GM12878 (cell line): ENCODE measurements around the gene SIGLEC14. TPM values are rescaled to one million over a fixed set of nuclear protein-coding genes. Genes with fewer than 3 reads are reported as not detected.

Source experiments
- ATAC-seq: fragments of 200-7000 bp; cut with Tn5 transposase; 3 replicates; pipeline ENCODE4 v1.9.1; 2020; ENCODE audit warnings: mild to moderate bottlenecking, moderate library complexity
- BruUV-seq: library from RNA; stranded (reverse); fragments of 400-500 nt; replicated peaks from 2 replicates; lab custom pipeline; 2021; lab: Mats Ljungman, UMichigan
- CTCF ChIA-PET: fragments of 300-600 bp; sonication (Branson Sonifier 250); formaldehyde crosslinking; extraction: SDS; loops from one replicate; lab custom pipeline; 2021; ENCODE audit warnings: inconsistent platforms; lab: Yijun Ruan, JAX
- POLR2A ChIA-PET: fragments of 350-600 bp; formaldehyde crosslinking; extraction: SDS; loops from one replicate; lab custom pipeline; 2021; ENCODE audit warnings: inconsistent platforms; lab: Charles Lee
- RAD21 ChIA-PET: fragments of 300-600 bp; sonication (Branson Sonifier 250); formaldehyde crosslinking; loops from one replicate; lab custom pipeline; 2023; ENCODE audit warnings: antibody characterized with exemption; ENCODE audit not compliant: unreplicated experiment; lab: Charles Lee
- SMC1A ChIA-PET: fragments of 300-600 bp; sonication (Branson Sonifier 250); formaldehyde crosslinking; loops from one replicate; lab custom pipeline; 2023; ENCODE audit not compliant: unreplicated experiment, uncharacterized antibody; lab: Charles Lee
- DNase-seq: peaks from one replicate; pipeline ENCODE4 v3.0.0-alpha.2; 2011; ENCODE audit warnings: low read depth, low spot score
- FAIRE-seq: peaks from 3 replicates; lab custom pipeline; 2011; peaks lifted over from hg19 to GRCh38; lab: Jason Lieb, UNC
- H2AFZ ChIP-seq: 2 replicates; pipeline ENCODE4 v1.6.0; 2011; ENCODE audit warnings: low read depth, low read length, control low read depth; ENCODE audit not compliant: control insufficient read depth
- H3K27ac ChIP-seq: 2 replicates; pipeline ENCODE4 v1.5.1; 2011; ENCODE audit warnings: control low read depth; ENCODE audit not compliant: control insufficient read depth, insufficient read depth
- H3K27me3 ChIP-seq, 2 experiments: replicated peaks in 1 of 2; 2 replicates each; pipeline versions ENCODE4 v1.6.0 to v1.6.1; 2011; ENCODE audit warnings: low read length in 1 of 2; ENCODE audit not compliant: control insufficient read depth in 2 of 2, insufficient read depth in 2 of 2
- H3K36me3 ChIP-seq, 2 experiments: 2 replicates each; pipeline ENCODE4 v1.5.1; 2011; ENCODE audit warnings: low read length in 1 of 2; ENCODE audit not compliant: control insufficient read depth in 2 of 2, insufficient read depth in 2 of 2
- H3K4me1 ChIP-seq: 2 replicates; pipeline ENCODE4 v1.6.1; 2011; ENCODE audit warnings: mild to moderate bottlenecking, low read length, moderate library complexity, mixed read lengths; ENCODE audit not compliant: control insufficient read depth, insufficient read depth
- H3K4me2 ChIP-seq: 2 replicates; pipeline ENCODE4 v1.6.0; 2011; ENCODE audit warnings: control low read depth; ENCODE audit not compliant: control insufficient read depth, insufficient read depth
- H3K4me3 ChIP-seq: fragments of 200-600 bp; sonication (generic); 2 replicates; pipeline ENCODE4 v1.5.1; 2016
- H3K79me2 ChIP-seq: 2 replicates; pipeline ENCODE4 v1.6.0; 2011; ENCODE audit warnings: low read length; ENCODE audit not compliant: control insufficient read depth, insufficient read depth
- H3K9ac ChIP-seq: 2 replicates; pipeline ENCODE4 v1.8.0; 2011; ENCODE audit warnings: low read length, control low read depth, mixed read lengths; ENCODE audit not compliant: control insufficient read depth, insufficient read depth
- H3K9me3 ChIP-seq: replicated peaks from 3 replicates; pipeline ENCODE4 v1.5.1; 2011; ENCODE audit warnings: mild to moderate bottlenecking, low read length; ENCODE audit not compliant: control insufficient read depth, insufficient read depth
- H4K20me1 ChIP-seq: 2 replicates; pipeline ENCODE4 v1.6.0; 2011; ENCODE audit not compliant: control insufficient read depth, insufficient read depth
- ATF7 ChIP-seq: fragments of 450-650 bp; IDR thresholded peaks from 2 replicates; pipeline ENCODE4 v1.6.1; 2016; ENCODE audit warnings: low read depth, mild to moderate bottlenecking
- GABPA ChIP-seq: IDR thresholded peaks from 2 replicates; pipeline ENCODE4 v1.6.1; 2014; ENCODE audit warnings: antibody characterized with exemption, low read depth, mild to moderate bottlenecking, inconsistent platforms
- KDM1A ChIP-seq: fragments of 200-600 bp; sonication (generic); IDR thresholded peaks from 2 replicates; pipeline ENCODE4 v1.6.1; 2016; ENCODE audit warnings: borderline replicate concordance
- KLF5 ChIP-seq: fragments of 450-650 bp; IDR thresholded peaks from 2 replicates; pipeline ENCODE4 v1.6.1; 2014; ENCODE audit warnings: mild to moderate bottlenecking; ENCODE audit not compliant: partially characterized antibody
- NFYB ChIP-seq: IDR thresholded peaks from 2 replicates; pipeline ENCODE4 v1.6.1; 2011; ENCODE audit warnings: low read depth, mild to moderate bottlenecking, low read length, improper control_type of control experiment, moderate library complexity; ENCODE audit not compliant: insufficient read depth
- SRF ChIP-seq, 2 experiments: IDR thresholded peaks; 2 replicates each; pipeline ENCODE4 v1.6.1; 2011; ENCODE audit warnings: low read depth in 2 of 2, low read length in 2 of 2, mild to moderate bottlenecking in 1 of 2, moderate library complexity in 1 of 2
- SUZ12 ChIP-seq: fragments of 200-600 bp; sonication (generic); IDR thresholded peaks from one replicate; pipeline ENCODE4 v1.6.1; 2018; ENCODE audit warnings: antibody characterized with exemption, mild to moderate bottlenecking; ENCODE audit not compliant: unreplicated experiment
- USF1 ChIP-seq: IDR thresholded peaks from 2 replicates; pipeline ENCODE4 v1.6.1; 2011; ENCODE audit warnings: borderline replicate concordance, low read depth, mild to moderate bottlenecking, moderate library complexity, mixed read lengths, low read length; ENCODE audit not compliant: insufficient read depth; ENCODE audit errors: extremely low read length
- ZNF207 ChIP-seq: fragments of 450-650 bp; IDR thresholded peaks from 2 replicates; pipeline ENCODE4 v1.6.1; 2014; ENCODE audit warnings: antibody characterized with exemption, mild to moderate bottlenecking, borderline replicate concordance
- ZZZ3 ChIP-seq: IDR thresholded peaks from 2 replicates; pipeline ENCODE4 v1.6.1; 2011; ENCODE audit warnings: low read depth; ENCODE audit not compliant: control insufficient read depth, insufficient read length
- WGBS: methylation state at CpG from one replicate; pipeline ENCODE4 v1.1.6; 2016; ENCODE audit warnings: low lambda C conversion rate; ENCODE audit not compliant: insufficient replicate concordance, insufficient coverage; ENCODE audit errors: missing lambda C conversion rate; 5-methylcytosine and 5-hydroxymethylcytosine counted together
- in situ Hi-C: fragments of 300-500 bp; cut with MboI; formaldehyde crosslinking; loops from 9 replicates; pipeline ENCODE4 v1.14.3; 2018; ENCODE audit warnings: mixed read lengths
- intact Hi-C: fragments of 100-400 bp; cut with micrococcal nuclease; formaldehyde crosslinking; loops from one replicate; pipeline ENCODE4 v1.14.2; 2022; ENCODE audit not compliant: unreplicated experiment
- polyA plus RNA-seq, 11 experiments: library from polyadenylated mRNA; depleted of rRNA in 4 of 11; unstranded in 6 of 11; stranded (reverse) in 5 of 11; fragments of >200 nt; fragmentation: Nextera tagmentation in 4 of 11; fragmentation: Illumina TruSeq in 1 of 11; extraction: Ambion mirVana in 4 of 11; extraction: Trizol in 1 of 11; gene quantifications; 1 replicate in 1 of 11; 2 replicates in 10 of 11; pipeline versions ENCODE4 v1.2.1 to v1.2.3, GENCODE V29; 2011 to 2016; ENCODE audit warnings: inconsistent platforms in 2 of 11, missing spikeins in 2 of 11, low read depth in 1 of 11
- total RNA-seq, 4 experiments: library from RNA; depleted of rRNA in 3 of 4; stranded (reverse); fragments of >200 nt in 3 of 4; fragmentation: Illumina TruSeq in 1 of 4; extraction: Trizol in 1 of 4; gene quantifications; 2 replicates each; pipeline versions ENCODE4 v1.2.1 to v1.2.3, GENCODE V29; 2013 to 2021
- TF ChIP-seq, protein P1 (sequence below): IDR thresholded peaks from 2 replicates; pipeline ENCODE4 v1.6.1; 2012; ENCODE audit warnings: low read depth, low read length, improper control_type of control experiment

Gene SIGLEC14
- total and polyA plus RNA-seq, 10 of the 15 experiments (the other 5 are each of a cell fraction or from before 2014, with no cell fraction given) = 0.57 to 8.4 (median 4.6) TPM

GRCh38 chr19:51681286-51681941 is 34.8 kb upstream of the SIGLEC14 start:
- no peaks in the 10 kb centered on the region for H3K27me3 ChIP-seq
- no peak for TF ChIP-seq USF1
- peak; percentile 78 to 92 for TF ChIP-seq SRF (IDR thresholded peaks at IDR 0.05; ENCODE audit: low read depth in 2 of 2, low read length in 2 of 2)
- TF ChIP-seq, protein P1, sequence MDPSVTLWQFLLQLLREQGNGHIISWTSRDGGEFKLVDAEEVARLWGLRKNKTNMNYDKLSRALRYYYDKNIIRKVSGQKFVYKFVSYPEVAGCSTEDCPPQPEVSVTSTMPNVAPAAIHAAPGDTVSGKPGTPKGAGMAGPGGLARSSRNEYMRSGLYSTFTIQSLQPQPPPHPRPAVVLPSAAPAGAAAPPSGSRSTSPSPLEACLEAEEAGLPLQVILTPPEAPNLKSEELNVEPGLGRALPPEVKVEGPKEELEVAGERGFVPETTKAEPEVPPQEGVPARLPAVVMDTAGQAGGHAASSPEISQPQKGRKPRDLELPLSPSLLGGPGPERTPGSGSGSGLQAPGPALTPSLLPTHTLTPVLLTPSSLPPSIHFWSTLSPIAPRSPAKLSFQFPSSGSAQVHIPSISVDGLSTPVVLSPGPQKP = 0 out of 2 replicates have a peak, but pooled peaks have one; percentile 35
- TF ChIP-seq ATF7 = no peak
- TF ChIP-seq ZZZ3 = no peak
- no peak for TF ChIP-seq NFYB
- TF ChIP-seq KDM1A = no peak
- TF ChIP-seq SUZ12 = no peak
- no peak for TF ChIP-seq KLF5
- TF ChIP-seq GABPA = no peak
- no peak for TF ChIP-seq ZNF207
- no peaks in the 10 kb centered on the region for H3K36me3 ChIP-seq
- no peak overlapping the region for H2AFZ ChIP-seq
- SMC1A ChIA-PET = interaction anchor here (0.6 kb wide), 1 partner anchor 189 kb away, joined by 3 read pairs; no protein-coding TSS in a partner anchor
- no peaks in the 10 kb centered on the region; the same call in 2 of the 3 replicates for H3K9me3 ChIP-seq
- no peak overlapping the region for H3K4me2 ChIP-seq
- intact Hi-C loops (no loop called here), in situ Hi-C loops (no loop called here)
- WGBS = 13% methylated on average over 3 of the region's 3 CpGs
- DNase-seq (no peak), ATAC-seq (no peak), FAIRE-seq (no peak)
- POLR2A ChIA-PET = no interaction called here
- H3K4me3 ChIP-seq = no peak overlapping the region
- no peaks in the 10 kb centered on the region for H3K4me1 ChIP-seq
- H4K20me1 ChIP-seq = no peaks in the 10 kb centered on the region
- RAD21 ChIA-PET = no interaction called here
- CTCF ChIA-PET = interaction anchor here (1.5 kb wide), 3 partner anchors 20 to 24 kb away, joined by 4 to 5 read pairs (median 4); no protein-coding TSS in a partner anchor
- no TSS peak for BruUV-seq
- H3K79me2 ChIP-seq = no peaks in the 10 kb centered on the region
- no peak overlapping the region for H3K27ac ChIP-seq
- no peak overlapping the region for H3K9ac ChIP-seq
